ENCODE results near the gene PCNX3.

PCNX3 gene

GRCh38 chr11:65615229-65615949 is at the start of gene PCNX3:
PCNX3 (plus strand) TSS chr11:65615776; CDS start chr11:65616312, 536 bp downstream.
- in situ Hi-C loops (cut with MboI; ENCODE audit: low sequenced_read_pairs) = no loop called here

- in situ Hi-C loops (cut with MboI; ENCODE audit: low sequenced_read_pairs) = no loop called here
Measured at GRCh38 chr11:65569164-65569972, 46.2 kb upstream of the PCNX3 start.

DNA sequence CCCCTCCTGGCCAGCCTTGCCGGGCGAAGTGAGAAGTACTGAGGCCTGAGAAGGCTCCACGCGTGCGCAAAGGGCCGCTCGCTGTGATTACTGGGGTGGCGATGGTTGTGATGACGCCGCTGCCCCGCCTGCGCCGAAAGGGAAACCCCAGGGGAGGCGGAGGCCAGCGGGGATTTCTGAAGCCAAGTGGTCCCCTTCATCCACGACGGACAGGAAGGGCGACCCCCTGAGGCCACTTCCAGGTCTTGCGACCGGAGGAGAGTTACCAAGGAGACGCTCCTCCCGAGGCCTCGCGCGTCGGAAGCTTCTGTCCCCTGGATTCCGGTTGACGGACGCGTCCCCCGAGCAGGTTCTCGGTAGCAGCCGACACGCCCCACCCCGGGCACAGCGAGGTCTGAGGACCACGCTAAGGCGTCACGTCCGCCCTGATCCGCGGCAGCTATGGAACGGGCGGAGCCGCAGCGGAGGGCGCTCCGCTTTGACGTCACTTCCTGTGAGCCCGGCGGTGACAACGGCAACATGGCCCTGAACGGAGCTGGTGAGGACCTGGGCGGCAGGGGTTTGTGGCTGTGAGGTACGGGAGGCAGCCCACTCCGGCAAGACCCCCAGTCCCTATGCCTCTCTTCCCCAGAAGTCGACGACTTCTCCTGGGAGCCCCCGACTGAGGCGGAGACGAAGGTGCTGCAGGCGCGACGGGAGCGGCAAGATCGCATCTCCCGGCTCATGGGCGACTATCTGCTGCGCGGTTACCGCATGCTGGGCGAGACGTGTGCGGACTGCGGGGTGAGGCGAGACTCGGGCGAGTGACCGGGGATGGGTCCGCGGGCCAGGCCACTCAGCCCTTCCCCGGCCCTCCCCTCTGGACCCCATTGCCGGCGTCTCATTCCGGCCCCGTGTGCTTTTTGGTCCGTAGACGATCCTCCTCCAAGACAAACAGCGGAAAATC is 45.3 kb upstream of the PCNX3 start, which contains the start of gene ZNRD2:
TSS of gene ZNRD2 (plus strand) at position 505 of the 946 bp plus-strand sequence. CDS start at position 520, 15 bp downstream.
- in situ Hi-C loops (cut with MboI; ENCODE audit: low sequenced_read_pairs) = no loop called here

DNA sequence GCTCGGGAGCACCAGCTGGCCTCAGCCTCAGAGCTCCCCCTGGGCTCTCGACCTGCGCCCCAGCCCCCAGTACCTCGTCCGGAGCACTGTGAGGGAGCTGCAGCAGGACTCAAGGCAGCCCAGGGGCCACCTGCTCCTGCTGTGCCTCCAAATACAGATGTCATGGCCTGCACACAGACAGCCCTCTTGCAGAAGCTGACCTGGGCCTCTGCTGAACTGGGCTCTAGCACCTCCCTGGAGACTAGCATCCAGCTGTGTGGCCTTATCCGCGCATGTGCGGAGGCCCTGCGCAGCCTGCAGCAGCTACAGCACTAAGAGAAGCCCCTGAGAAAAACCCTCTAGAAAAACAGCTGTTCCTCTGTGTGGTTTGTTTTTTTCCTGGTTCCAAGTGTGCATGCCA is 44.2 kb upstream of the PCNX3 start:
- in situ Hi-C loops (cut with MboI; ENCODE audit: low sequenced_read_pairs) = no loop called here

GRCh38 chr11:65571940-65572339 is 43.6 kb upstream of the PCNX3 start:
- in situ Hi-C loops (cut with MboI; ENCODE audit: low sequenced_read_pairs) = no loop called here

DNA sequence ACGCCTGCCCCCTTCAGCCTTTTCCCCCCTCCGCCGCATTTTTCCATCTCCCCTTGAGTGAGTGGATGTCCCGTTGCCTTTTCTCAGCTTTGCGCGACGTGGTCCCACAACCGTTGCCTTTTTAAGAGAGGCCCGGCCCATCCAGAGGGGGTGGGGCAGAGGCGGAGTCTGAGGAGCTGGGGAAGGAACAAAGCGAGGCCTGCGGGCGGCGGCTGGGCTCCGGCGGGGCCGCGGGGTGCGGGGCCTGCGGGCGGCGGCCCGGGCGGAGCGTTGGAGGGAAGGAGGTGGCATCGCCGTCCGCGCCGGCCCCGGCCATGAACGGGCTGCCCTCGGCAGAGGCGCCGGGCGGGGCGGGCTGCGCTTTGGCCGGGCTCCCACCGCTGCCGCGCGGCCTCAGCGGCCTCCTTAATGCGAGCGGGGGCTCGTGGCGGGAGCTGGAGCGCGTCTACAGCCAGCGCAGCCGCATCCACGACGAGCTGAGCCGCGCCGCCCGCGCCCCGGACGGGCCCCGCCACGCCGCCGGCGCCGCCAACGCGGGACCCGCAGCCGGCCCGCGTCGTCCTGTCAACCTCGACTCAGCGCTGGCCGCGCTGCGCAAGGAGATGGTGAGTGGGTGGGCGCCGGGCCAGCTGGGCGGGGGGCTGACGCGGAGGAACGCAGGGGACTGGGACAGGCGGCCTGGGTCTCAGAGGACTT is 43.1 kb upstream of the PCNX3 start, which contains the start of gene FAM89B:
TSS of gene FAM89B (plus strand) at position 183 of the 696 bp plus-strand sequence. CDS start at position 315, 132 bp downstream.
- in situ Hi-C loops (cut with MboI; ENCODE audit: low sequenced_read_pairs) = no loop called here

DNA sequence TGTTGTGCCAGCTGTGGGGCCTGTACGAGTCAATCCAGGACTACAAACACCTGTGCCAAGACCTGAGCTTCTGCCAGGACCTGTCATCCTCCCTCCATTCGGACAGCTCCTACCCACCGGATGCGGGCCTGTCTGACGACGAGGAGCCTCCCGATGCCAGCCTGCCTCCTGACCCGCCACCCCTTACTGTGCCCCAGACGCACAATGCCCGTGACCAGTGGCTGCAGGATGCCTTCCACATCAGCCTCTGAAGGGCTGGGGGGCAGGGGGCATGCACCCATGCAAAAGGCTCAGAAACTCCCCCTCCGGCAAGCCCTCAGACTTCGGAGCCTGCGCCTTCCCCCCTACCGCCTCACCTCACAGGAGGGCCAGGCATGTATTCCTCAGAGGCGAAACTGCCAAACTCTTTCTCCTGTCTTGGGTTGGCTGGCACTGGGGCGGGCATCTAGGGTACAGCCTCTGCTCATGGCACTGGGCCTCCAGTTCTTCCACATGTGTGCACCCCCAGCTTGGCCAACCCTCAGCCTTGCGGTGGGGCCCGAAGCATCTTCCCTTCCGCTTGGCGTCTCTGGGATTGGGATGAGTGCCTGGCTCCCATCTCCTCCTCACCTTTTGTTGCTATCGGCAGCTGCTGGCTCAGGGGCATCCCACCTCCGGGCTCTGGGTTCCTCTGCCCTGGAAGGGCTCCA is 42.0 kb upstream of the PCNX3 start:
- in situ Hi-C loops (cut with MboI; ENCODE audit: low sequenced_read_pairs) = no loop called here

- in situ Hi-C loops (cut with MboI; ENCODE audit: low sequenced_read_pairs) = no loop called here
Measured at GRCh38 chr11:65574109-65574810, 41.3 kb upstream of the PCNX3 start.

GRCh38 chr11:65574811-65575567 is 40.6 kb upstream of the PCNX3 start:
- in situ Hi-C loops (cut with MboI; ENCODE audit: low sequenced_read_pairs) = no loop called here

- in situ Hi-C loops (cut with MboI; ENCODE audit: low sequenced_read_pairs) = no loop called here
Measured at GRCh38 chr11:65575568-65576231, 39.9 kb upstream of the PCNX3 start, which contains the start of gene EHBP1L1. EHBP1L1 (plus strand) TSS chr11:65576053; CDS start chr11:65576303, 250 bp downstream.

GRCh38 chr11:65576232-65576866 is 39.2 kb upstream of the PCNX3 start:
- in situ Hi-C loops (cut with MboI; ENCODE audit: low sequenced_read_pairs) = no loop called here

DNA sequence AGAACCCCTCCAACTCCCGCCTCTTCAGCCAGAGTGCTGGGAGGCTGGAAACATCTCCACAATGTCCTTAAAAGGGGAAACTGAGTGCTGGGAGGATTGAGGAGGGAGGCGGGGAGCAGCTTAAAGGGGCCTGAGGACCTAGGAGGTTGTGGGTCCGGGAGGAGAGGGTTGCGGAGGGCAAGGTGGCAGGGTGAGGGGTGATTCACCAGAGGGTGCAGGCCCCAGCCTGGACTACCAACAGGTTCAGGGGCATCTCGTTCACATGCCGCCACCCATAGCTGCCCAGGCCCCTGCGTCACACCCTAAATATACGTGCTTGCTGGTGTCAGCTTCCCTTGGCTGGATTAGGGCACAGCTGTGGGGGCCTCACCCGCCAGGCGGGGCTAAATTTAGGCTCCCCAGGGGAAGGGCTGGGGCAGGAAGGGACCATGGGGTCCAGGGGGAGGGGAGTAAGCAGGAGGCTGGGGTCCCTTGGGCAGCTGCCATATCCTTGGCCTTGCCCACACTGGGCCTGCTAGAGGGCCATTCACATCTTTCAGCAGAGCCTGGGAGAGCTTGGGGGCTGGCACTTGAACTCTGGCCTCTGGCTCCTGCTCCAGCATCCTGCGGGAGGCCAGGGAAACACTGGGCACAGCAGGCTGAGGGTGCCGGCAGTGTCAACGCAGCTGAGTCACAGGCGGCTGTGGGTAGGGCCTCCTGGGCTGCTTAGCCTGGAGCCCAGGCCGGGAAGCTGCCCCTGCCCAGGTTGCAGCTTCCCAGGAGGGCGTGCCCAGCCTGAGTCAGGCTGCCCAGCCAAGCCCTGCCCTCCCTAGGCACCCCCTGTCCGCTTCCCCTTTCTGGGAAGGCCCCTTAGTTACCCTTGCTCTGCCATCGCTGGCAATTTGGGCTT is 38.5 kb upstream of the PCNX3 start:
- in situ Hi-C loops (cut with MboI; ENCODE audit: low sequenced_read_pairs) = no loop called here

DNA sequence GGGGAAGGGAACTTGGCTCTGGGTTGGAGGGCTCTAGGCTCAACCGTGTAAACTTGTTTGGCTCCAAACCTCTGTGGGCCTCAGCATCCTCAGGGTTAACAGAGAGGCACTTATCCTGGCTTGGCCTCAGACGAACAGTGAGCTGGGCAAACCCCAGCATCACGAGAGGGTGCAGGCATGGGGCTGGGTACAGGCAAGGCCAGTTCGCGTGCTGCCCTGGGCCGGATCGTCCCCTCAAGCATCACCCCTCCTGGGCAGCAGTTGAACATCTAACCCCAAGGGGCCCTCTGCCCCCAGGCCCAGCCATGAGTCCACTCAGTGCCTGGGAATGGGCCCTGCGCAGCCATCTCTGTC is 37.8 kb upstream of the PCNX3 start:
- in situ Hi-C loops (cut with MboI; ENCODE audit: low sequenced_read_pairs) = no loop called here

- in situ Hi-C loops (cut with MboI; ENCODE audit: low sequenced_read_pairs) = no loop called here
Measured at GRCh38 chr11:65578134-65578533, 37.4 kb upstream of the PCNX3 start.

DNA sequence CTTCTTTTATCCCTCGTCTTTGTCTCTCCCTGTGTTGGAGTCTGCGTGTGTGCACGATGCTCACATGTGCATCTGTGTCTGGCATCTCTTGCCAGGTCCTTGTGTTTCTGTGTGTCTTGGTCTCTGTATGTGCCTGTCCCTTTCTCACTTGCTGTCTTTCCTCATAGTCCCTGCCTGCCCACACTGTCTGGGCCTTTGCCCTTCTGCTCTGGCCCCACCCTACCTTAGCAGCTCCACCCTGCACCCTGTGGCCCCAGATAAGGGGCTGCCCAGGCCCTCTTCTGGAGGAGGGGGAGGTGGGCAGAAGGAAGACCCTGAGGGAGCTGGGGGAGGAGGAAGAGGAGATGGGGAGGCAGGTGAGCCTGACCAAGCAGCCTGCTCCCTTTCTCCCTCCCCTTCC is 36.9 kb upstream of the PCNX3 start:
- in situ Hi-C loops (cut with MboI; ENCODE audit: low sequenced_read_pairs) = no loop called here

- in situ Hi-C loops (cut with MboI; ENCODE audit: low sequenced_read_pairs) = no loop called here
Measured at GRCh38 chr11:65579291-65579690, 36.3 kb upstream of the PCNX3 start.
